Measurements from ENCODE around the gene CD70.

GRCh38 chr19:6616011-6616410 is 25.1 kb upstream of the CD70 start:
- TF ChIP-seq RARB (CRISPR knock-in tag; IDR thresholded peaks at IDR 0.05): no peak
- no peak for TF ChIP-seq ZFP3 (CRISPR knock-in tag; IDR thresholded peaks at IDR 0.05)
- no peak for TF ChIP-seq CSRNP3 (CRISPR knock-in tag; IDR thresholded peaks at IDR 0.05)
- no peak for TF ChIP-seq ZNF70 (CRISPR knock-in tag; IDR thresholded peaks at IDR 0.05)
- TF ChIP-seq TOX (CRISPR knock-in tag; IDR thresholded peaks at IDR 0.05; ENCODE audit: borderline replicate concordance): no peak
- TF ChIP-seq BACH2 (CRISPR knock-in tag; IDR thresholded peaks at IDR 0.05; ENCODE audit: borderline replicate concordance): no peak
- TF ChIP-seq ZNF565 (CRISPR knock-in tag; conservative IDR thresholded peaks at IDR 0.05; ENCODE audit: low read depth): no peak
- no peak for TF ChIP-seq SNAI2 (CRISPR knock-in tag; IDR thresholded peaks at IDR 0.05)
- TF ChIP-seq ESRRG (CRISPR knock-in tag; IDR thresholded peaks at IDR 0.05): no peak
- no peak for TF ChIP-seq ZFP30 (CRISPR knock-in tag; IDR thresholded peaks at IDR 0.05)
- TF ChIP-seq ZNF8 (CRISPR knock-in tag; IDR thresholded peaks at IDR 0.05): no peak
- TF ChIP-seq GLIS3 (CRISPR knock-in tag; IDR thresholded peaks at IDR 0.05): no peak
- TF ChIP-seq PATZ1 (CRISPR knock-in tag; IDR thresholded peaks at IDR 0.05; ENCODE audit: borderline replicate concordance): no peak

Data from SK-N-SH treated with all-trans-retinoic acid at 6 μM for 48 hours (cell line).